Urinary bladder (tissue), 4 donors: ENCODE measurements around the gene EXOC8. TPM values are rescaled to one million over a fixed set of nuclear protein-coding genes. Genes with fewer than 3 reads are reported as not detected.
"Not testable (repeated sequence)": the region's sequence is repeated elsewhere in the genome, so short reads cannot be mapped to it uniquely, and the experiment has no call there.

Source experiments
- DNase-seq: peaks from one replicate; pipeline ENCODE4 v3.0.0-alpha.2; 2015; ENCODE audit errors: extremely low spot score
- H3K27ac ChIP-seq: one replicate; pipeline ENCODE4 v1.5.1; 2013; ENCODE audit warnings: low read depth, mild to moderate bottlenecking, moderate library complexity
- H3K36me3 ChIP-seq: one replicate; pipeline ENCODE4 v1.6.1; 2013; ENCODE audit warnings: mild to moderate bottlenecking, moderate library complexity; ENCODE audit not compliant: insufficient read depth
- H3K4me1 ChIP-seq: one replicate; pipeline ENCODE4 v1.6.1; 2013; ENCODE audit warnings: mild to moderate bottlenecking, moderate library complexity; ENCODE audit not compliant: insufficient read depth
- H3K4me3 ChIP-seq: one replicate; pipeline ENCODE4 v1.5.1; 2013; ENCODE audit warnings: low read depth, low read length
- WGBS: extraction: QIAGEN DNeasy Blood & Tissue Kit; methylation state at CpG from one replicate; pipeline ENCODE4 v1.1.7; 2013; 5-methylcytosine and 5-hydroxymethylcytosine counted together
- polyA plus RNA-seq: library from polyadenylated mRNA; stranded (reverse); fragments of 200-250 nt; gene quantifications from one replicate; pipeline ENCODE4 v1.2.3, GENCODE V29; 2013
- total RNA-seq: library from RNA; depleted of rRNA; stranded (reverse); fragments of >200 nt; gene quantifications from one replicate; pipeline ENCODE4 v1.2.3, GENCODE V29; 2014
- donor health status: healthy with polysubstance abuse.
- donor health status: healthy.

Gene EXOC8
- total and polyA plus RNA-seq, 2 donors: 6.0 to 20.9 TPM

GRCh38 chr1:231363624-231364023 lies 26.0 kb upstream of the EXOC8 start:
- H3K27ac ChIP-seq: no peak overlapping the region
- no peaks in the 10 kb centered on the region for H3K36me3 ChIP-seq
- no peak overlapping the region for H3K4me3 ChIP-seq
- no peaks in the 10 kb centered on the region for H3K4me1 ChIP-seq
- no peak for DNase-seq
- 45% methylated on average over 1 of the region's 1 CpG for WGBS

- H3K27ac ChIP-seq: no peak overlapping the region
- DNase-seq: no peak
- no peaks in the 10 kb centered on the region for H3K4me1 ChIP-seq
- H3K36me3 ChIP-seq: no peaks in the 10 kb centered on the region
- WGBS: 91% methylated on average over 1 of the region's 1 CpG
- H3K4me3 ChIP-seq: no peak overlapping the region
Measured at GRCh38 chr1:231362325-231362724, 24.7 kb upstream of the EXOC8 start.

- Histone ChIP-seq H3K4me1 (no peaks in the 10 kb centered on the region), H3K36me3 (peaks cover 2% of the 10 kb centered on the region), H3K4me3 (no peak overlapping the region), H3K27ac (no peak overlapping the region)
- 80% methylated on average over 6 of the region's 6 CpGs for WGBS
- no peak for DNase-seq
Measured at GRCh38 chr1:231359113-231359512, 21.5 kb upstream of the EXOC8 start.

- WGBS: 14% methylated on average over 4 of the region's 4 CpGs
- Histone ChIP-seq H3K4me3 (no peak overlapping the region), H3K27ac (no peak overlapping the region), H3K4me1 (no peaks in the 10 kb centered on the region), H3K36me3 (peaks cover 3% of the 10 kb centered on the region)
- DNase-seq: peak; percentile 62
Measured at GRCh38 chr1:231357831-231358354, 20.2 kb upstream of the EXOC8 start.

- Histone ChIP-seq H3K27ac (no peak overlapping the region), H3K4me3 (no peak overlapping the region), H3K36me3 (peaks cover 6% of the 10 kb centered on the region), H3K4me1 (no peaks in the 10 kb centered on the region)
- 80% methylated on average over 10 of the region's 10 CpGs for WGBS
- no peak for DNase-seq
Measured at GRCh38 chr1:231357187-231357772, 19.6 kb upstream of the EXOC8 start.

GRCh38 chr1:231355171-231355570 lies 17.5 kb upstream of the EXOC8 start:
- WGBS: 80% methylated on average over 3 of the region's 3 CpGs
- H3K27ac ChIP-seq: no peak overlapping the region
- no peak for DNase-seq
- H3K36me3 ChIP-seq: peaks cover 6% of the 10 kb centered on the region
- no peak overlapping the region for H3K4me3 ChIP-seq
- no peaks in the 10 kb centered on the region for H3K4me1 ChIP-seq

- Histone ChIP-seq H3K36me3 (peaks cover 6% of the 10 kb centered on the region), H3K4me1 (no peaks in the 10 kb centered on the region), H3K27ac (no peak overlapping the region), H3K4me3 (no peak overlapping the region)
- no peak for DNase-seq
- 72% methylated on average over 5 of the region's 5 CpGs for WGBS
Measured at GRCh38 chr1:231354330-231355020, 16.8 kb upstream of the EXOC8 start.

GRCh38 chr1:231353086-231353485 lies 15.4 kb upstream of the EXOC8 start:
- Histone ChIP-seq H3K27ac (no peak overlapping the region), H3K4me1 (no peaks in the 10 kb centered on the region), H3K4me3 (no peak overlapping the region), H3K36me3 (peaks cover 6% of the 10 kb centered on the region)
- 71% methylated on average over 2 of the region's 2 CpGs for WGBS
- DNase-seq: no peak

- Histone ChIP-seq H3K36me3 (peaks cover 10% of the 10 kb centered on the region), H3K27ac (no peak overlapping the region), H3K4me3 (no peak overlapping the region), H3K4me1 (no peaks in the 10 kb centered on the region)
- WGBS: 66% methylated on average over 2 of the region's 2 CpGs
- no peak for DNase-seq
Measured at GRCh38 chr1:231351816-231352215, 14.2 kb upstream of the EXOC8 start.

GRCh38 chr1:231348856-231349255 lies 11.2 kb upstream of the EXOC8 start:
- H3K27ac ChIP-seq, DNase-seq, H3K4me1 ChIP-seq, H3K4me3 ChIP-seq, H3K36me3 ChIP-seq: not testable (repeated sequence)
- 97% methylated on average over 1 of the region's 1 CpG for WGBS

- Histone ChIP-seq H3K36me3 (peaks cover 8% of the 10 kb centered on the region), H3K4me3 (no peak overlapping the region), H3K4me1 (no peaks in the 10 kb centered on the region), H3K27ac (no peak overlapping the region)
- 98% methylated on average over 4 of the region's 4 CpGs for WGBS
- DNase-seq: no peak
Measured at GRCh38 chr1:231348442-231348841, 10.8 kb upstream of the EXOC8 start.

- no peak for DNase-seq
- 96% methylated on average over 4 of the region's 4 CpGs for WGBS
- H3K27ac ChIP-seq: no peak overlapping the region
- H3K4me3 ChIP-seq: no peak overlapping the region
- no peaks in the 10 kb centered on the region for H3K4me1 ChIP-seq
- peaks cover 7% of the 10 kb centered on the region for H3K36me3 ChIP-seq
Measured at GRCh38 chr1:231347961-231348360, 10.3 kb upstream of the EXOC8 start.

- no peaks in the 10 kb centered on the region for H3K36me3 ChIP-seq
- WGBS: 89% methylated on average over 6 of the region's 6 CpGs
- peaks cover 4% of the 10 kb centered on the region for H3K4me1 ChIP-seq
- no peak overlapping the region for H3K27ac ChIP-seq
- H3K4me3 ChIP-seq: no peak overlapping the region
- no peak for DNase-seq
Measured at GRCh38 chr1:231340328-231341013, 2.8 kb upstream of the EXOC8 start.
